PFSK-1 (cell line): ENCODE measurements around the gene GRB10.

ENCODE experiments used
- POLR2AphosphoS5 ChIP-seq: IDR thresholded peaks from 2 replicates; pipeline ENCODE4 v1.6.1; 2012; ENCODE audit warnings: low read depth, mild to moderate bottlenecking, control low read depth, low read length, moderate library complexity
- REST ChIP-seq, 2 experiments: IDR thresholded peaks; 2 replicates each; pipeline versions ENCODE4 v1.6.1 to v1.8.0; 2011 to 2012; ENCODE audit warnings: low read depth in 2 of 2, low read length in 2 of 2, control low read depth in 1 of 2, inconsistent platforms in 1 of 2, mild to moderate bottlenecking in 1 of 2, moderate library complexity in 1 of 2; ENCODE audit not compliant: insufficient read depth in 1 of 2
- SIN3A ChIP-seq: IDR thresholded peaks from 2 replicates; pipeline ENCODE4 v1.6.1; 2012; ENCODE audit warnings: mild to moderate bottlenecking, low read length, moderate library complexity, borderline replicate concordance; ENCODE audit not compliant: insufficient read depth
- TAF1 ChIP-seq: IDR thresholded peaks from 2 replicates; pipeline ENCODE4 v1.6.1; 2012; ENCODE audit warnings: low read length, control low read depth, borderline replicate concordance; ENCODE audit not compliant: insufficient read depth

- TF ChIP-seq REST (IDR thresholded peaks at IDR 0.05; ENCODE audit: insufficient read depth in 1 of 2, low read depth in 2 of 2, low read length in 2 of 2) (no peak), POLR2AphosphoS5 (no peak), TAF1 (no peak), SIN3A (no peak)
Measured at GRCh38 chr7:50649259-50649885, 133.3 kb downstream of the GRB10 start.
